Measurements from ENCODE around the gene NYNRIN.

NYNRIN gene

DNA sequence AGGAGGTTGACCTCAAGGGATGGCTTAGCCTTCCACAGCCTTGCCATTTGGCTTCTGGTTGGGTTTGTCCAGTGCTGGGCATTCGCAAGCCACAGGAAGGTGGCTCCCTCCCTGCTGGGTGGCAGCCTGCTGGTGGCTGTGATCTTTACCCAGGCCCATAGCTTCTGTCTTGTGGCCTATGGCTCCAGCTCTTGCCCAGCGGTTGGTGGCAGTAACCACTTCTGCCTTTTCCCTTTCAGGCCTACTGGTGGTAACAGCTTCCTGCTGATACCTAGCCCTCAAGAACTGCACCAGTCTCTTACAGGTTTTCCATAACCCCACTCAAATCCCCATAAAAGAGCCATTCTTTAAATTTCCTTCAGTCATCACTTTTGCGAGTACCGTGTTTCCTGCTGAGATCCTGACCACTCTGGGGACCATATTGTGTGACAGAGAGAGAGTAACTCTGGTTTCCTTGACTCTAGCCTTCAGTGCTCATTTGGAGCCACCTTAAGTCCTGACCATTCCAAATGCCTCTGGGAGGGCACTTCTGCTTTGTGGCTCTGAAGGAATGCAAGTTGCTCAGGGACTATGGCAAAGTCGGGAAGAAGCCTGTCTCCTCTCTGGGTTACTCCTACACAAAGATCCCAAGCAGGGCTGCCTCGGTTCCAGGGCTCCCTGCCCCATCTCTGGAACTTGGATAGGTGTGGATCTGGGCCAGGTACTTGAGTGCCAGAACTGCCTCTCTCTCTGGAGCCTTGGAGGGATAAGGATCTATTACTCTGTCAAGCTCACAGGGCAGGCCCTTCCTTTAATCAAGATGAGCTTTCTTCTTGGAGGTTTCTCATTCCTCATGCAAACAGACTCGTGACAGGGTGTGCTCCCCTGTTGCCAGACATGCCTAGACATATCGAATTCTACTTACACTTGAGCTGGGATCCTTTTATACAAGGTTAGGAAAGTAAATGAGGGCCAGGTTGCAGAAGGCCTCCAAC, 2.9 kb upstream of the NYNRIN start:
- no peak for DNase-seq

DNA sequence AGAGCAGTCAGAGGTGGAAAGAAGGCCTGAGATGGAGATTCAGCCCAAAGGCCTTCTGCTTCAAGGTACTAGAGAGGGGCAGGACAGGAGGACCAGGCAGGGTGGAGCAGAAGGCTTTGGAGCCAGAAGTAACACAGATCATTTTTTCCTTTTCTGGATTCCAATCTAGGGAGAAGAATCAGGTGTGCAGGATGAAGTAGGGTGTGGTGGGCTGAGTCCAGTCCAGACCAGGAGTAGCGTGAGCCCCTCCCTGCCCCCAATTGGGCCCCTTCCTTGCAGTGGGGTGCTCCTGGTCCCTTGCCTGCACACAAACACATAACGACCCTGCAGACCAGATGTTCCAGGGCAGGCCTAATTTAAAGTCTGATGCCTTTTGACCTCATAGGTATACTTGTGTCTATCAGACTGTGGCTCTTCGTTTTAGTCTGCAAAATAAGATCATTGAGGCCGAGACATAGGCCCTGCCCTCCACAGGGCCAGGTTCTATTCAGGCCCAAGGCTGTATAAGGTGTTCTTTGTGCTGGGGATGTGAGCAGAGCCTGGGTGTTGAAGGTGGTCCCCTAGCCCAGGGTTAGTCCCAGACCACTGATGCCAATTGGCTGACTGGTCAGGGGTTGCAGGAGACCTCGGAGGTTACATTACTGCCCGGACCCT, 1.0 kb upstream of the NYNRIN start:
- no peak for DNase-seq

DNA sequence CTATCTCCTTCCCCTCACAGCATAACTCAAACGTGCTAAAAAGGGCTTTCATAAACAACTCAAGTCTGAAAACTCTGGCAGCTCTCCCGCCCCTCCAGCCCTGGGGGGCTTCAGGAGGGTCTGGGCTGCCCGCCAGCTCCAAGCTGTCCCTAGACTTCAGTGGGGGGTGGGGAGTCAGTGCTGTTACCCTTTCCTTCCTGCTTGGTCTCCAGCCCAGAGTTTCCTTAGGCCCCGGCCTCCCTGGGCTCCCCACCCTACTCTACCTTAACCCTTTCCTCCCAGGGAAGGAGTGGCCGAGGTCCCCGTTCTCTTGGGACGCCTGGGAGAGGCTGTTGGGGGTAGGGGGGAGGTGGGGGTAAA, 530 bp upstream of the NYNRIN start:
- no peak for DNase-seq

DNA sequence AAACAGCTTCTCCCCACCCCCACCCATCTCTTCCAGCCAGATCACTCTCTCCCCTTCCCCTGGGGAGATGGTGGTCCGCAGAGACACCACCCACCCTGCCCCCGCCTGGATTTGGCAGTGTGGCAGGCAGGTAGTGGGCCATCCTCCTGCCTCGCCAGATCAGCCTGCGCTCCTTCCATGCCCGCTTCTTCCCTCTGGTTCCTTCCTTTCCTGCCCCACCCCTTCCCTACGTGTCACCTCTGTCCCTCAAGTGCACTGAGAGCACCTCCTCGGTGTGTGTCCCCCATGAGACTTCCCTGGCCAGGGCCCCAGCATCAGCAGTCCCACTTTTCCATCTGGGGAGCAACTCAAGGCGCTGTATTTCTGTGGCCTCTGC, 632 bp downstream of the NYNRIN start:
- DNase-seq: no peak

- no peak for DNase-seq
Measured at GRCh38 chr14:24399999-24400718, 1.4 kb downstream of the NYNRIN start.

DNA sequence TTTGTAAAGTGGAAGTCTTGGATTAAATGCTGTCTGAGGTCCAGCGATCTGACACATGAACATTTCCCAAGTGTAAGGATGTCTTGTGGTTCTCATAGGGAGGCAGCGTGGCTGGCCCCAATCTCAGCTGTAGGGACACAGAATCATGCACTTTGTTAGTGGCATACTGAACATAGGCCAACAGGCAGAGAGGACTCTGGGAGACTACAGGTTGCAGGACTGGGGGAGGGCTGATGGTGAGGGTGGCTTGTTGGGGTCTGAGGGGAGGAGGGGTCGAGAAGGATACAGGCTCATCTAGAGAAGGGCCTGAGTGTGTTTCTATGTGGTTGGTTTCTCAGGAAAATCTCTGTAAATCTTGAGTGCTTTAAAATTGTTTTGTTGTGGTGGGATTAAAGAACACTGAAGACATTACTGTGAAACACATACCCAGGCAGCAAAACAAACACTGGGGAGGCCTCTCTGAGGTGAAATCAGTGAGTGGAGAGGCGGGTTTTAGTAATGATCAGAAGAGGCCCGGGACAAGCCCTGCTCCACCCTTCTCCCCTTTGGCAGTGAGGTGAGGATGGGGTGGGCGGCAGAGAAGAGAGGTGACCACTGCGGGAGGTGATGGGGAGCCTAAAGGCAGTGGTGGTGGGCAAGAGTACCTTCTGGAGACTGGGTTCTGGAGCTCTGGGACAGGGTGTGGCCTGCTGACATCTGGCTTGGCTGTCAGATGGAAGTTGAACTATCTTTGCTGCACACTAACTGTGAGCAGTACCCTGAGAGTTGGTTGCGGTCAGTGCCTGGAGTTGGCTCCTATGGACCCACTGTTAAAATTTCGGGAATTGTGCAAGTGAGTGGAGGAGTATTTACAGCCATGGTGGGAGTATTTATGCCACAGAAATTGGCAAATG, 3.3 kb downstream of the NYNRIN start:
- DNase-seq: no peak

- DNase-seq: no peak
Measured at GRCh38 chr14:24403294-24403998, 4.6 kb downstream of the NYNRIN start.

DNA sequence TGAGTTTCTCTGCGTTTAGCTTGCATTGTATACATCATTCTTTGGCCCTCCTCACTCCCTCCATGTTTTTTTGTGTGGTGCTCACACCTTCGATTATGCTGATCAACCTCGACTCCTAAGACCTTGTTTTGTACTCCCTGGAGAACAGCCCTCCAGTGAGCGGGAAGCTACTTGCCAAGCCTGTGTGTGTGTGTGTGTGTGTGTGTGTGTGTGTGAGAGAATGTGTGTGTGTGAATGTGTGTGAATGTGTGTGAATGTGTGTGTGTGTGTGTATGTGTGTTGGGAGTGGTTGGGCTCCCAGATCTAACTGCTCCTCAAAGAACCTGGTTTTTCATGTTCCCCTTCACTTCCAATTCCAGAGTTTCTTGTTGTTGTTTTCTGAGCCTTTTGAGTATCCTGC, 6.0 kb downstream of the NYNRIN start:
- DNase-seq: no peak

DNA sequence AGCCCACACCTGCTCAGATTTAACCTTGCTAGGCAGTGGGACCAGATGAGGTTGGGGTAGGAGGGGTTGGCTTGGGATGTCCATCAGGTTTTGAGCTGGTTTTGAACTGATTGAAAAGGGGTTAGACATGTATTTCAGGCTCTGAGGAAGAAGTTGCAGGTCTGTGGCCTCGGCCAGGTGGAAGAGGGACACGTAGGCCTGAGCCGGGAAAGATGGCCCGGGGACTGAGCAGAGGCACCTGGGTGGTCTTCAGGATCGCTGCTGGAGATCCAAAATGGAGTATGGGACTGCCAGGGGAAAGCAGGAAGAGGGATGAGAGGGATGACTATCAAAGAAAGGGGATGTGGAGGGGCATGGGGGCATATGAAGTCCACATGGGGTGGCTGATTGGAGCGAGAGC, 7.6 kb downstream of the NYNRIN start:
- no peak for DNase-seq

DNA sequence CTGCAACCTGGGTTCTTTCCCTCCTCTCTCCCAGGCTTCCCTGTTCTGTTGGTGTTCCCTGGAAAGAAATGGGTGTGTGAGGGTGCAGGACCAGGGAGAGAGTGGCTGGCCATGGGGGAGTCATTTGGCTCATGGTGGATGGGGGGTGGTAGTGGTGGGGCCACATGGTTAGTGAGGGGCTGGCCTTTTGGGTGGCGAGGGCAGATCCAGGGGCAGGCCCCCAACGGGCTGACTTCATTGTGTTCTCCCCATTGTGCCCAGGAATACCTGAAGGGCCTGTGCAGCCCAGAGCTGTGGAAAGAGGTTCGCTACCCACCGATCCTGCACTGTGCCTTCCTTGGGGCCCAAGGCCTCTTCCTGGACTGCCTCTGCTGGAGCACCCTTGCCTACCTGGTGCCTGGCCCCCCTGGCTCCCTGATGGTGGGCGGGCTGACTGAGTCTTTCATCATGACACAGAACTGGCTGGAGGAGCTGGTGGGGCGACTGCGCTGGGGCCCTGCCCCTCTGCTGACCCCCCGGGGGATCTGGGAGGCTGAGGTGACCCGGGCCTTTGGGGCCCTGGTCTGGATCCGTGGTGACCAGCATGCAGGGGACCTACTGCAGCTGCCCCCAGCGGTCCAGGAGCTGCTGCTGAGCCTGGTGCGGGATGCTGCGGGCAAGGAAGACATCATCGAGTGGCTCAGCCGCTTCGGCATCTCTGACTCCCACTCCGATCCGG, 9.0 kb downstream of the NYNRIN start:
- no peak for DNase-seq

- DNase-seq: no peak
Measured at GRCh38 chr14:24408764-24409163, 10.0 kb downstream of the NYNRIN start.

- DNase-seq: no peak
Measured at GRCh38 chr14:24409192-24409591, 10.4 kb downstream of the NYNRIN start.

- no peak for DNase-seq
Measured at GRCh38 chr14:24409956-24410355, 11.2 kb downstream of the NYNRIN start.

DNA sequence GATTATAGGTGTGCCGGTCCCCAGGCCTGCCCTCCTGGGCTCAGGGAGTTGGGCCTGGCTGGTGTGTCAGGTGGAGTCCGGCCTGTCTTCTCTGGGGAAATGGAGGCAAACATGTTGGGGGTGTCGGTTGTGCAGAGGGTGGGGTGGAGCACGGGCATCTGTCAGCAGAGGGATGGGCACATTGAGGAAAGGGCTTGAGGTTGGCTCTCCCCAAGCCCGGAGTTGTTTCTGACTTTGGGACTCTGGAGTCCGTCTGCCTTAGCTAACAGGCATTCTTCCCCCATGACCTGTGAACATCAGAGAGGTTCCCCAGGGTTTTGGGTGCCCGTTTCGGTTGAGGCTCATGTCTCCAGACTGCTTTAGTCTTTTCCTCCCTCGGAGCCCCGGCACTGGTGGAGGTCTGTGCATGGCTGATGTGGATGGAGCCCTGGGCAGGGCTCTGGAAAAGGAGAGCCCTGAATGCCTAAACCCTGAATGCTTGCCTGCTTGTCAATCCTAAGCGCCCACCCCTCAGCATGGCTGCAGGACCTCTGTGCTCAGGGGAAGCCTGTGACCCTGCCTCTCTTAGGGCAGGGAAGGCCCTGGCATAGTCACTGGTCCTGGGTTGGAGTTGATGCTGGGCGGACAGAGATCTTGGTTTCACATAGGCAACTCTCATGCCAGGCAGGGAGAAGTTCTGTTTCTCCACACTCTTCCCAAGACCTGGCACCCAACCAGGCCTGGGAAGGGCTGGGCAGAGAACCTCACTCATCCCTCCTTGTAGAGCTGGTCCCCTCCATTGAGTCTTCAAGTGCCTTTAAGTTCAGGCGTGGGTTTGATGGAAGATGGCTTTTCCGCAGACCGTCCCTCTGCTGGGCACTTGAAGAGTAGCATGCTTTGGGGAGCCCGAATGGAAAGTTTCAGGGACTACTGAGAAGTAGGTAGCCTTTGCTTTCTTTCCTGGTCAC, 12.9 kb downstream of the NYNRIN start:
- DNase-seq: no peak

DNA sequence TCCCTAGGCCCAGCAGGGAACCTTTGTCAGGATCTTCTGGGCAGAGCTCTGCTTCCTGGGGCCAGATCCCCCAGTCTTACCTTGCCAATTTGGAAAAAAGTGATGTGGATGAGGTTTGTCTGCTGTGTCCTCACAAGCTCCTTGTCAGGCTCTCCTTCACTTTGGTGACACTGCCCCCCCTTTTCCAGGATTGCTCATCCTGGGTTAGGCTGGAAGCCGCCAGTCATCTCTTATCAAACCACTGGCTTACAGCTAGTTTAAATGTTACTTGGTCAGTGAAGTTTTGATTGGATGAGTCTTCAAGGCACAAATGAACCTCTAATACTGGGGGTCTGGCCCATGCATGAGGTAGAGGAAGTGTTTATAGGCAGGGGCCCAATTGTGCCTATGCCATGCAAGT, 15.3 kb downstream of the NYNRIN start:
- no peak for DNase-seq

GRCh38 chr14:24414732-24415420, 16.1 kb downstream of the NYNRIN start:
- DNase-seq: no peak

GRCh38 chr14:24415421-24416253, 16.8 kb downstream of the NYNRIN start:
- no peak for DNase-seq

- no peak for DNase-seq
Measured at GRCh38 chr14:24416254-24416931, 17.6 kb downstream of the NYNRIN start.
